ENCODE data around the gene ITGA3.

GRCh38 chr17:50125420-50125997 lies 69.6 kb downstream of the ITGA3 start:
- TF ChIP-seq CTCF (IDR thresholded peaks at IDR 0.05), result no peak
- TF ChIP-seq POLR2AphosphoS5 (IDR thresholded peaks at IDR 0.05), result no peak

Measured in upper lobe of left lung (tissue), 4 donors.